Kidney (tissue), 11 donors: ENCODE measurements around the gene NPY4R2. TPM values are rescaled to one million over a fixed set of nuclear protein-coding genes. Genes with fewer than 3 reads are reported as not detected.
"Not testable (repeated sequence)": the region's sequence is repeated elsewhere in the genome, so short reads cannot be mapped to it uniquely, and the experiment has no call there.

Source experiments
- DNase-seq, 5 donors: peaks; one replicate each; pipeline ENCODE4 v3.0.0-alpha.2; 2013 to 2020
- FAIRE-seq: peaks from 2 replicates; lab custom pipeline; 2012; peaks lifted over from hg19 to GRCh38; lab: Jason Lieb, UNC
- H3K27ac ChIP-seq, 2 donors: one replicate each; pipeline ENCODE4 v1.7.0; 2013; ENCODE audit warnings: low read depth in 2 of 2, low read length in 2 of 2, inconsistent platforms in 1 of 2
- H3K27me3 ChIP-seq: one replicate; pipeline ENCODE4 v1.7.1; 2013; ENCODE audit warnings: low read length, inconsistent platforms; ENCODE audit not compliant: control insufficient read depth, insufficient read depth
- H3K36me3 ChIP-seq, 3 donors: one replicate each; pipeline versions ENCODE4 v1.7.0 to v1.7.1; 2013; ENCODE audit warnings: low read length in 3 of 3, control low read depth in 1 of 3, inconsistent platforms in 1 of 3; ENCODE audit not compliant: insufficient read depth in 3 of 3, control insufficient read depth in 2 of 3
- H3K4me1 ChIP-seq, 3 donors: one replicate each; pipeline versions ENCODE4 v1.7.0 to v1.7.1; 2013; ENCODE audit warnings: low read length in 3 of 3, inconsistent platforms in 1 of 3, low read depth in 1 of 3; ENCODE audit not compliant: control insufficient read depth in 2 of 3, insufficient read depth in 2 of 3
- H3K4me3 ChIP-seq, 3 donors: one replicate each; pipeline versions ENCODE4 v1.7.0 to v1.8.1; 2013; ENCODE audit warnings: low read length in 3 of 3, control low read depth in 1 of 3, inconsistent platforms in 1 of 3
- H3K9ac ChIP-seq, 3 donors: one replicate each; pipeline versions ENCODE4 v1.7.0 to v1.7.1; 2013; ENCODE audit warnings: low read length in 3 of 3, control low read depth in 1 of 3, inconsistent platforms in 1 of 3
- H3K9me3 ChIP-seq, 3 donors: one replicate each; pipeline versions ENCODE4 v1.7.0 to v1.7.1; 2013; ENCODE audit warnings: low read length in 3 of 3, control low read depth in 1 of 3, inconsistent platforms in 1 of 3; ENCODE audit not compliant: control insufficient read depth in 2 of 3, insufficient read depth in 1 of 3
- intact Hi-C: fragments of 100-400 bp; cut with DNase I; formaldehyde crosslinking; loops from one replicate; pipeline ENCODE4 v1.11.1; 2022
- polyA plus RNA-seq: library from polyadenylated mRNA; stranded (reverse); fragments of 350-450 nt; fragmentation: Illumina TruSeq; extraction: RNeasy Lipid Tissue Mini Kit (QIAGEN cat#74804); gene quantifications from one replicate; pipeline ENCODE4 v1.2.3, GENCODE V29; 2014; ENCODE audit warnings: low read depth, low replicate concordance; ENCODE audit not compliant: insufficient read depth
- total RNA-seq: library from RNA; stranded (reverse); fragmentation: NEBNext Ultra II Directional; extraction: Animal tissue kit (Norgen Biotek cat#: 25700); gene quantifications from one replicate; pipeline ENCODE4 v1.2.1, GENCODE V29; 2021
- donor health status: control.
- donor health status: control.
- donor health status: DM: yes; HTN: yes; CAD: no.
- donor health status: Normal renal cell carcinoma (clear cell type).

Gene NPY4R2
- total and polyA plus RNA-seq, 2 donors from 2014 or later, result not detected

DNA sequence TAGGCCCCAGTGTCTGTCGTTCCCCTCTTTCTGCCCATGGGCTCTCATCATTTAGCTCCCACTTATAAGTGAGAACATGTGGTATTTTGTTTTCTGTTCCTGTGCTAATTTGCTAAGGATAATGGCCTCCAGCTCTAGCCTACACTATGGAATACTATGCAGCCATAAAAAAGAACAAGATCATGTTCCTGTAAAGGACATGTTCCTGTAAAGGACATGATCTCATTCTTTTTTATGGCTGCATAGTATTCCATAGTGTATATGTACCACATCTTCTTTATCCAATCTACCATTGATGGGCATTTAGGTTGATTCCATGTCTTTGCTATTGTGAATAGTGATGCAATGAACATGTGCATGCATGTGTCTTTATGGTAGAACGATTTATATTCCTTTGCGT lies 19.2 kb downstream of the NPY4R2 start:
- H3K9ac ChIP-seq, H3K4me1 ChIP-seq, DNase-seq, H3K27me3 ChIP-seq, H3K36me3 ChIP-seq, intact Hi-C loops, FAIRE-seq, H3K27ac ChIP-seq, H3K4me3 ChIP-seq, H3K9me3 ChIP-seq: not testable (repeated sequence)

DNA sequence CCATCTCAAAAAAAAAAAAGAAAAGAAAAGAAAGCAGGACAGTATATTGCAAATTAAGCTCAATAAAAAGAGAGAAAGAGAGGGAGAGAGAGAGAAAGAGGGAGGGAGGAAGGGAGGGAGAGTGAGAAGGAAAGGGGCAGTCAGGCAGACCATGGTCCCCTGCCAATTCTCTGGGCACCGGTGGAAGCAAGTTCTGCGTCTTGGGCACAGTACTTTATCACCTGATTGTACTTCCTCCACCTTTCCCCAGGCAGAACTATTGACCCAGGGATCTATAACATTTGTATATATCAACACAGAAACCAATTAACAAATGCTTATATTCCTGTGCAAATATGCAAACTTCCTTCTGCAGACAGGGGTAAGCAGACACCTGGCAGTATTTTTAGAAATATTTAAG lies 22.4 kb downstream of the NPY4R2 start:
- H3K27ac ChIP-seq, intact Hi-C loops: not testable (repeated sequence)

DNA sequence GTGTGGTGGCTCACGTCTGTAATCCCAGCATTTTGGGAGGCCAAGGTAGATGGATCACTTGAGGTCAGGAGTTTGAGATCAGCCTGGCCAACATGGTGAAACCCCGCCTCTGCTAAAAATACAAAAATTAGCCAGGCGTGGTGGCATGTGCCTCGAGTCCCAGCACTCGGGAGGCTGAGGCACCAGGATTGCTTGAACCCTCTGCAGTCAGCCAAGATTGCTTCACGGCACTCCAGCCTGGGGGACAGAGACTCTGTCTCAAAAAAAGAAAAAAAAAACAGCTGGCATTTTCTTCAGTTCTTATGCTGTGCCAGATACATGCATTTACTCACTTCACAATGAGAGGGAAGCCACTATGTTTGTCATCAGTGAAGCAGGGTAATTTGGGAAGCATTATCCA lies 22.9 kb downstream of the NPY4R2 start:
- H3K36me3 ChIP-seq, H3K4me3 ChIP-seq, FAIRE-seq, H3K9ac ChIP-seq, H3K9me3 ChIP-seq, H3K4me1 ChIP-seq, H3K27ac ChIP-seq, H3K27me3 ChIP-seq, DNase-seq, intact Hi-C loops: not testable (repeated sequence)

More for the DNA sequence above, 22.4 kb downstream of the NPY4R2 start:
- not testable (repeated sequence) for H3K36me3 ChIP-seq, DNase-seq, H3K27me3 ChIP-seq, H3K9me3 ChIP-seq, H3K4me1 ChIP-seq, FAIRE-seq, H3K4me3 ChIP-seq, H3K9ac ChIP-seq

DNA sequence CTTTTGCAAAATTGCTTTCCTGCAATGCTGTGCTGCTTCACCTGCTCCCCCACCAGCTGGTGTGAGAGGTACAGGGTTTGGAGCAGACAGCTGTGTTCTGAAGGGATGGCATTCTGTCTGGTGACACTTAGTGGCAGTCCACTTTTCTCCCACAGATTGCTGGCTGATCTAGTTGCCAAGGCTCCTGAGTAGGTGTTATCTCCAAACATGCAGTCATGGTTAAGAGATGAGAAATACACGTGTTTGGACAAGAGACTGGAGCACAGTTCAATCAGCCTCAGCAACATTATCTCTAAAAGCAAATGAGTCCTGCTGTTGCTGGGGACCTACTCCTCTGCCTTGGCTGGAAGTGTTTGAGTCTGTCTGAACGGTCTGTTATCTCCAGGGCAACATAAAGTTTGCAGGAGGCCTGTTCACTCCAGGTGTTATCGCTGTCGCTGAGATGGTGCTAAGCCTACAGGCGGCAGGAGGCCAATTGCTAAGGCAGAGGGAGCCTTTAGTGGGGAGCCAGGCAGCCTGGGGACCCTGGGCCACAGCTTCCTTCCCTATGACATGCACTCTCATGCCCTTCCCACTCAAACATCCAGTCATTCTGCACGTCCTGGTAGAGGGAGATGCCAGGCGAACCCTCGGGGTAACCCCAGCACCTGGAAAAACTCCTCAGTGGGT lies 24.0 kb downstream of the NPY4R2 start:
- H3K9ac ChIP-seq, FAIRE-seq, H3K36me3 ChIP-seq, H3K27ac ChIP-seq, intact Hi-C loops, H3K4me3 ChIP-seq, H3K4me1 ChIP-seq, H3K9me3 ChIP-seq, H3K27me3 ChIP-seq, DNase-seq: not testable (repeated sequence)

DNA sequence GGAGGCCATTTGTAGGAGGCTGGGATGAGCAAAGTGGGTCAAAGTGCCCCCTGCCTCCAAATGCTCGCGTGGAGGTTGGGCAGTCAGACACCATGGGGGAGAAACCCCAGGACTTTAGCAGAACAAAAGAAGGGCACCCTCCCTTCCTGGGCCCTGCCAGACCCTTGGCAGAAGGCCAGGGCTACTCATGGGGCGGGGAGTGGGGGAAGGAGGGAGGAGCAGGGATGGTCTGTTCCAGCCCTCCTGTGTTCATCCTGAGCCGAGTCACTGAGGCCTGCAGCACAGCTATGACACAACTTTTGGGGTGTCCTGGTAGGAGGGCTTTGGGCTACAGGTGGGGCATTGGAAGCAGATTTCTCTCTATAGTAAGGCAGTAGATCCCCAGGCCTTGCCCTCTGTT lies 24.9 kb downstream of the NPY4R2 start:
- H3K9ac ChIP-seq, H3K4me3 ChIP-seq, H3K36me3 ChIP-seq, H3K27ac ChIP-seq, H3K4me1 ChIP-seq, DNase-seq, intact Hi-C loops, FAIRE-seq, H3K9me3 ChIP-seq, H3K27me3 ChIP-seq: not testable (repeated sequence)

DNA sequence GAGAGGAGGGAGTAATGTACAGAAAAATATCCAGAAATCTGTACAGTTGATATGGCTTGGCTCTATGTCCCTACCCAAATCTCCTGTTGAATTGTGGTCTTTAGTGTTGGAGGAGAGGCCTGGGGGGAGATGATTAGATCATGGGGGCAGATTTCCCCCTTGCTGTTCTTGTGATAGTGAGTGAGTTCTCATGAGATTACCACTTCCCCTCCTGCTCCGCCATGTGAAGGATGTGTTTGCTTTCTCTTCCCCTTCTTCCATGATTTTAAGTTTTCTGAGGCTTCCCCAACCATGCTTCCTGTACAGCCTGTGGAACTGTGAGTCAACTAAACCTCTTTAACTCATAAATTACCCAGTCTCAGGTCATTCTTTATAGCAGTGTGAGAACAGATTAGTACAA lies 29.0 kb downstream of the NPY4R2 start:
- H3K4me1 ChIP-seq, DNase-seq, intact Hi-C loops, H3K27ac ChIP-seq, FAIRE-seq, H3K9ac ChIP-seq, H3K36me3 ChIP-seq, H3K4me3 ChIP-seq, H3K27me3 ChIP-seq, H3K9me3 ChIP-seq: not testable (repeated sequence)

DNA sequence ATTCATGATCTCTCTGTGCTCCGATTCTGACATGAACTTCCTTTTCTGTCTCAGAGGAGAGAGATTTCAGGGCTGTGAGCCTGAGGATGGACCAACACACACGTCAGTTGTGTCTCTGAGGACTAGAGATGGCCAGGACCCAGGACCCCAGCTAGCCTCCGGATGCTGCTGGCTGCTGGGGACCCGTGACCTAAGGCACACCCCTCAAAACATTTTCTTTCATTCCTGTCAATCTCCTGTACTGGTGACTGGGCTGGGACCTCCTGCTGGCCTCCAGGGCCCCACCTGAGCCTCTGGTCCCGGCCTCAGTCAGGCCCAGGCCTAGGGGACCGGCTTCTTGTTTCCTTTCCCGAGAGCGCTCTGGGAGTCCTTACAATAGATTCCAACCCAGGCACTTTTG lies 38.7 kb downstream of the NPY4R2 start:
- FAIRE-seq, DNase-seq, H3K27me3 ChIP-seq, H3K4me1 ChIP-seq, H3K4me3 ChIP-seq, H3K36me3 ChIP-seq, intact Hi-C loops, H3K27ac ChIP-seq, H3K9me3 ChIP-seq, H3K9ac ChIP-seq: not testable (repeated sequence)

DNA sequence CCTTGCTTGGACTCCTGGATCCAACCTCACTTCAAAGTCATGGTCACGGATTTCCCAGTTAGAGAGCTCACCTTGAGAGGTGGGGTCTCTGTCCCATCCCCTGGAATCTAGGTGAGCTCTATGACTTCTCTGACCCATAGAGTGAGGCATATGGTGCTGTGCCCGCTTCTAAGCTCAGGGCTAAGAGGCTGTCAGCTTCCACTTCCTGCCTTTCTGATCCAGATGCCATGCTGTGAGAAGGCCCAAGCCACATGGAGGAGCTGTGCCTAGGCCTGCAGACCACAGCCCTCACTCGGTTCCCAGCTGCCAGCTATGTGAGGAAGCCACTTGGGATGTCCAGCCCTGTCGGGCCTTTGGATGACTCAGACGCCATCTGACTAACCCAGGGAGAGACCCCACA lies 41.2 kb downstream of the NPY4R2 start:
- H3K9ac ChIP-seq, FAIRE-seq, DNase-seq, H3K27ac ChIP-seq, H3K27me3 ChIP-seq, H3K4me1 ChIP-seq, intact Hi-C loops, H3K9me3 ChIP-seq, H3K36me3 ChIP-seq, H3K4me3 ChIP-seq: not testable (repeated sequence)
